Stimulated activated CD4-positive, alpha-beta T cell treated with anti-CD3 and anti-CD28 coated beads, TNF-alpha, amount 100 ng/mL, for 24 hours (primary cell): ENCODE data around the gene FGF5.

Experiments
- DNase-seq, 3 experiments: peaks; one replicate each; pipeline ENCODE4 v3.0.0-alpha.2; 2020; ENCODE audit warnings: low read depth in 3 of 3

The FGF5 gene

DNA sequence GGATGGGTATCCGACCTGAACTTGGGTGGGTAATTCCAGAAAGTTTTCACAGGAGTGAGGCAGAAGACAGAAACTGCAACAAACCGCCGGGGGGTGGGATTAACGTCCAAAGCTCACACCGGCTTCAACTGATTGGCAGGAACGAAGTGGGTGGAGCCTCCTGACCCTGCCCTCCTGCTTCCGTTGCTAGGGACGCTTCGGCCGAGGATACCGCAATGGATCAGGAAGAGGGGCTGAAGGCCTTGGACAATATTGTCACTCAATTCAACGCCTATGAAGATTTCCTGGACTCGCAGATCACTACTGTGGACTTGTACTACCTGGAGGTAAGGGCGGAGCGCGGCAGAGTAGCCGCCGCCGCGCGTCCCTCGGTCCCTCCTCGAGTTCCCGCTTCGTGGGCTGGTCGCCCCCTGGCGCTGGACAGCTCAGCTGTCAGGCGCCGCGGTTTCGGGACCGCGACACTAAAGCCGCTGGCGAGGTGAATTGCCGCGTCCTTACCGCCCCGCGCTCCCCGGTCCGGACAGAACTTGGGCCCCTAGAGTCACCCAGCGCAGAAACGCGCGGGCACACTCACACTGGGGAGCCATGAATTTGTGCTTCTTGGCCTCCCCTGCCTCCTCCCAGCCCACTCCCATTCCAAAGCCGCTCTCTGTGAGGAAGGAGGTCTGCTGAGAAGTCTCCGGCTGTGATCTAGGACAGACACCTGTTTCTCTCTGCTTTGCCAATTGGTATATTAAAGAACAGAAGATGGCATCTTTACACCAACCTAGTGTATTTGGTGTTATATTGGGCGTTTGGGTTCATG lies 69.3 kb downstream of the FGF5 start, which contains the start of gene CFAP299:
CFAP299 (plus strand) TSS at position 177 of the 805 bp plus-strand sequence.
- DNase-seq: peak; percentile 5 to 75 (median 46)

DNA sequence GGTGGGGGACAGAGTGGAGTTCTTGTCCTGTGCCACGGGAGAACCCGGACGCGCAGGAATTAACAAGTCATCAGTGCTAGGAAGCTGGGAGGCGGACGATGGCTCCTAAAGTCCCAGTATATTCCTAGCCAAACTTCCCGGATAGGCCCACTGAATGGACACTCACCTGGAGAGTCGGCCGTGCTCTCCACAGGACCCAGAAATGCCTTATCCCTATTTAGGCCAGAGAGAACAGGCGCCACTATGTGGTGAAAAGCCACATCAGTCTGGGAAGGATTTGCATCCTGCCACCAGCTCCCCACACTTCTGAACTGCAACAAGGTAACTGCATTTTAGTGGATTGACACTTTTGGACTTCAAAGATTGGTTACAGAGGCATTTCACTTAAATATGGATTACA lies 70.1 kb downstream of the FGF5 start:
- no peak for DNase-seq

DNA sequence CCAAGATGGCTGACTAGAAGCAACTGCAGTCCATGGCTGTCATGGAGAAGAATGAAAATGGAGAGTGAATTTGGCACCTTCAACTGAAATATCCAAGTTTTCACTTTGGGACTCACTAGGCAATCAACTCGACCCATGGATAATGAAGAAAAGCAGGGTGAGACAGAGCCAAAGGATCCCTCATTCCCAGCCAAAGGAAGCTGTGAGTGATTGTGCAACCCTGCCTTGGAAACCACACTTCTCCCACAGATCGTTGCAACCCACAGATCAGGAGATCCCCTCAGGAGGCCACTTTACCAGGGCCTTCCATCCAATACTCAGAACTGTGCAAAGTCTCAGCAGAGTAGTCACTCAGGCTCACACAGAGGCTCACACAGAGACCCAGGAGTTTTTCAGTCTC lies 73.6 kb downstream of the FGF5 start:
- no peak for DNase-seq
